ENCODE results near the gene AFG3L2. TPM values are rescaled to one million over a fixed set of nuclear protein-coding genes. Genes with fewer than 3 reads are reported as not detected.

Gene AFG3L2
- total and polyA plus RNA-seq, 2 experiments from 2014 or later = 44.1 to 60.8 TPM

DNA sequence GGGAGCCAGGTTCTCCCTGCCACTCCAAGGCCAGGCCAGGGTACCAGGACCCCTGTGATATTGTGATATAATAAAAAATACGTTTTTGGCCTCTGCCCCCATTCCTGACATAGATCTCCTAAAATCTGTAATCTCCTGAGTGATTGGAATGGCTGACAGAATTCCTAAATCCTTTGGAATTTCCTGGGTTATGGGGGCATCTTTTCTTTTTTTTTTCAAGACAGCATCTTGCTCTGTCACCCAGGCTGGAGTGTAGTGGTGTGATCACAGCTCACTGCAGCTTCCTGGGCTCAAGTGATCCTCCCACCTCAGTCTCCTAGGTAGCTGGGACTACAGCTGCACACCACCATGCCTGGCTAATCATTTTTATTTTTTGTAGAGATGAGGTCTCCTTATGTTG is 95.2 kb downstream of the AFG3L2 start:
- peaks cover 20% of the 10 kb centered on the region for H3K4me1 ChIP-seq (ENCODE audit: insufficient read depth)
- H3K79me2 ChIP-seq = no peaks in the 10 kb centered on the region
- no peaks in the 10 kb centered on the region for H3K9me3 ChIP-seq (ENCODE audit: low read depth)
- no peak overlapping the region for H2AFZ ChIP-seq
- no peak overlapping the region for H3K4me2 ChIP-seq
- H3K9me2 ChIP-seq (replicated peaks; ENCODE audit: insufficient read depth) = no peaks in the 10 kb centered on the region
- TF ChIP-seq, protein P1, sequence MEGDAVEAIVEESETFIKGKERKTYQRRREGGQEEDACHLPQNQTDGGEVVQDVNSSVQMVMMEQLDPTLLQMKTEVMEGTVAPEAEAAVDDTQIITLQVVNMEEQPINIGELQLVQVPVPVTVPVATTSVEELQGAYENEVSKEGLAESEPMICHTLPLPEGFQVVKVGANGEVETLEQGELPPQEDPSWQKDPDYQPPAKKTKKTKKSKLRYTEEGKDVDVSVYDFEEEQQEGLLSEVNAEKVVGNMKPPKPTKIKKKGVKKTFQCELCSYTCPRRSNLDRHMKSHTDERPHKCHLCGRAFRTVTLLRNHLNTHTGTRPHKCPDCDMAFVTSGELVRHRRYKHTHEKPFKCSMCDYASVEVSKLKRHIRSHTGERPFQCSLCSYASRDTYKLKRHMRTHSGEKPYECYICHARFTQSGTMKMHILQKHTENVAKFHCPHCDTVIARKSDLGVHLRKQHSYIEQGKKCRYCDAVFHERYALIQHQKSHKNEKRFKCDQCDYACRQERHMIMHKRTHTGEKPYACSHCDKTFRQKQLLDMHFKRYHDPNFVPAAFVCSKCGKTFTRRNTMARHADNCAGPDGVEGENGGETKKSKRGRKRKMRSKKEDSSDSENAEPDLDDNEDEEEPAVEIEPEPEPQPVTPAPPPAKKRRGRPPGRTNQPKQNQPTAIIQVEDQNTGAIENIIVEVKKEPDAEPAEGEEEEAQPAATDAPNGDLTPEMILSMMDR (IDR thresholded peaks at IDR 0.05; ENCODE audit: poor library complexity) = no peak
- TF ChIP-seq EZH2phosphoT487 (IDR thresholded peaks at IDR 0.05; ENCODE audit: low read depth, severe bottlenecking, unreplicated experiment) (no peak), EZH2 (IDR thresholded peaks at IDR 0.05; ENCODE audit: borderline replicate concordance) (no peak)
- no peaks in the 10 kb centered on the region for H3K27me3 ChIP-seq
- H3K4me3 ChIP-seq = no peak overlapping the region
- no peaks in the 10 kb centered on the region for H4K20me1 ChIP-seq (ENCODE audit: insufficient read depth, poor library complexity, severe bottlenecking)
- H3K27ac ChIP-seq = no peak overlapping the region
- WGBS (ENCODE audit: low lambda C conversion rate, missing lambda C conversion rate) = 47% methylated on average over 1 of the region's 1 CpG
- no peak for DNase-seq (ENCODE audit: low spot score)
- H3K36me3 ChIP-seq (replicated peaks; ENCODE audit: insufficient read depth, low read depth) = no peaks in the 10 kb centered on the region

DNA sequence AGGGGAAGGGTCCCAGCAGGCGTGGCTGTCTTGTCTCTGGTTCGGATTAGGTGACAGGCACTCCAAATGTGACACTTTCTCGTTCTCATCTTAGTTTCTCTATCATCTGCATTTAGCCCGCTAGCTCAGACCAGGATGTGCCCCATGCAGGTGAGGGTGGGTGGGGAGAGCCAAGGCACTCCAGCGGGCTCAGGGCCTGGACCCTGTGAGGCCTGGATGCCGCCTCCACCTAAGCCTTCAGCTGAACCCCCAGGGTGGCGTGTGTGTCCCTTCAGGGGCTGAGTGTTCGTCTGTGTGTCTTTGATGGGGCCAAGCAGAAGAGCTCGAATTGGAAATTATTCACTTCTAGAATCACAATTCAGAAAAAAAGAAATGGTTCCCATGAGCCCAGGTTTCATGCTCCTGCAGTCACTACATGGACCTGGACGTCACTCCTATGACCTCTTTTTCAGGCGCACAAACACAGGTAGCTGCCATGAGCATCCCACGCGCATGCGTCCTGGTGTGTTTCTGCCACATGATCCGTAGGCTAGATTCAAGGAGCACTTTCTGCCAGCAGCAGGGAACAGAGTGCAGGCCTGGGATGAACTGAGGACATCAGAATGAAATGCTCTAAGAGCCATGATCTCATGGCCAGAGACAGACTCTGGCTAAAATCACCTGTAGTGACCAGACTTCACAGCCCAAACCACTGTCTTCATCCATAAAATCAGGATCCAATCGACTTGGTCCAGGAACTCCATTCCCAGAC is 97.1 kb downstream of the AFG3L2 start:
- peak overlapping the region; percentile 63 for H3K4me2 ChIP-seq
- no peaks in the 10 kb centered on the region for H3K36me3 ChIP-seq (replicated peaks; ENCODE audit: insufficient read depth, low read depth)
- H3K27ac ChIP-seq = peak overlapping the region; percentile 93
- WGBS (ENCODE audit: low lambda C conversion rate, missing lambda C conversion rate) = 95% methylated on average over 16 of the region's 16 CpGs
- H3K4me3 ChIP-seq = no peak overlapping the region
- H4K20me1 ChIP-seq (ENCODE audit: insufficient read depth, poor library complexity, severe bottlenecking) = no peaks in the 10 kb centered on the region
- H3K79me2 ChIP-seq = no peaks in the 10 kb centered on the region
- H3K27me3 ChIP-seq = no peaks in the 10 kb centered on the region
- no peak for DNase-seq (ENCODE audit: low spot score)
- H3K9me3 ChIP-seq (ENCODE audit: low read depth) = no peaks in the 10 kb centered on the region
- no peaks in the 10 kb centered on the region for H3K9me2 ChIP-seq (replicated peaks; ENCODE audit: insufficient read depth)
- peak overlapping the region; percentile 23 for H2AFZ ChIP-seq
- peaks cover 20% of the 10 kb centered on the region for H3K4me1 ChIP-seq (ENCODE audit: insufficient read depth)
- no peak for TF ChIP-seq EZH2 (IDR thresholded peaks at IDR 0.05; ENCODE audit: borderline replicate concordance)
- TF ChIP-seq, protein P1 (IDR thresholded peaks at IDR 0.05; ENCODE audit: poor library complexity) = no peak
- TF ChIP-seq EZH2phosphoT487 (IDR thresholded peaks at IDR 0.05; ENCODE audit: low read depth, severe bottlenecking, unreplicated experiment) = no peak

Small RNA genes lying within 50 kb of the gene (small RNA-seq; reads per million reads assigned to genes)
- gene RNU6-170P (not detected), gene RNU7-129P (not detected)

Other genes starting within 250 kb of the AFG3L2 start
- not detected in 2 replicates for gene CIDEA, start 122.9 kb downstream of the AFG3L2 start, total RNA-seq
- not detected in 2 replicates for gene CIDEA, start 122.9 kb downstream of the AFG3L2 start, polyA plus RNA-seq
- gene TUBB6, start 69.0 kb downstream of the AFG3L2 start, total RNA-seq = 68.6 and 86.1 TPM in 2 replicates
- 96.3 and 109 TPM in 2 replicates for gene TUBB6, start 69.0 kb downstream of the AFG3L2 start, polyA plus RNA-seq
- gene PRELID3A, start 30.7 kb upstream of the AFG3L2 start, total RNA-seq = 0.90 and 2.5 TPM in 2 replicates
- 0.36 and 0.38 TPM in 2 replicates for gene PRELID3A, start 30.7 kb upstream of the AFG3L2 start, polyA plus RNA-seq